GM21737 (cell line): Measurements from ENCODE around the gene RAF1.

Experiments
- ATAC-seq: cut with Tn5 transposase; IDR thresholded peaks from one replicate; pipeline ENCODE4 v1.9.1; 2021; ENCODE audit warnings: mild to moderate bottlenecking, moderate library complexity; ENCODE audit not compliant: unreplicated experiment

RAF1 gene

DNA sequence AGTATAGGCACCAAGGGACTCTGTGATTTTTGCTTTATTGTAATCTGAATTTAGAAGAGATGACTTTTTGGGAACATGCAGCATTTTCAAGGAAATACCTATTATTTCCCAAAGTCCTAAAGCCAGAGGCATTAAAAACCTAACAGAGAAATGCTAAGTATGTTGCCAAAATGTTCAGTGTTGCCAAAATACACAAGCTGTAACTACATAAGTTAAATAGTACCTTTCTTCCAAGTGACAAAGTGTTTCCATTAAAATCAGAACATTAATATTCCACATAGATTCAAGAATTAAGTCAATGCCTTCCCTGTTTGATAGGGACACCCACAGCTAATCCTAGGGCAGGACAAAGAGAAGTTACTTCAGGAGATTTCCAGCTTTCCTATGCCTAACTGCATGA lies 65.0 kb downstream of the RAF1 start:
- ATAC-seq = no peak

DNA sequence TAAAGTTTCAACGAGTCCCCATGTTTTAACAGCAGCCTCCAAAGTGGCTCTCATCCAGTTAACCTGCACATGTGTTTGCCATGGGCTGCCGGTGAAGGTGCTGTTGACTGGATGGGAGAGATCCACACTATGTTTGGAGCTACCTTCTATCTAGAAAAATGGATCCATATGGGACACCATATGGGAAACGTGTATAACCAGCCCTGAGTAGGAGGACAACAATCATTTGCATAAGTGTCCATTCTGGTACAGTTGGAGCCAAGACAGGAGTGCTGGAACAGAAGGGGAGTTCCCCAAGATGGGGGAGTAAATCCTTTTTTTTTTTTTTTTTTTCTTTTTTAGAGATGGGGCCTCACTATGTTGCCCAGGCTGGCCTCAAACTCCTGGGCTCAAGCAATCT lies 70.4 kb downstream of the RAF1 start:
- ATAC-seq = no peak

DNA sequence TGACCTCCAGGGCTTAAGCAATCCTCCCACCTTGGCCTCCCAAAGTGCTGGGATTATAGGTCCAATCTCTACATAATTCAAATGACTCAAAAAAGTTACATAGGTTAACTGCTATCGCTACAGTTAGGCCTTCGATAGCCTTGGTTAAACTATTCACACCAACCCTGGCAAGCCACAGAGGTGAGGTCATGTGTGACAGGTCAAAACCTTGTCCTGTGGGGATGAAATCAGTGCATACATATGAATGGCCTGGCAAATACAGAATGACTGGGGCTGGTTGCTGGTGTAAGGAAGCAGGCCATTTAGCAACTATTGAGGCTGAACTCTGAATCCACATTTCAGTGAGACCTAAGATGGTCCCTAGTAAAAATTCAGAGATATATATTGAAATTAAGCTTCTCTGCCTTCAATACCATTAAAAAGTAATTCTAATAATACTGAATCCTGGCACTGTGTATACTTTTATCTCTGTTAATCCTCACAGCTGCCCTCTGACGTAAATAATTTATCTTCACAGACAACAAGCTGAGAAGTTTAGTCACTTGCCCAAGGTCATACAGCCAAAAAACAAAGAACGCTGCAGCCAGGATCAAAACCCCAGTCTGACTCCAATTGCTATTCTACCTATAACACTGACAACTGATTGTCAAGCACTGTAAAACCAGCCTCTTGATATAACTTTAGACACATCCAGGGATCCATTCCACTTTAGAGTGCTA lies 71.8 kb downstream of the RAF1 start:
- ATAC-seq = no peak

DNA sequence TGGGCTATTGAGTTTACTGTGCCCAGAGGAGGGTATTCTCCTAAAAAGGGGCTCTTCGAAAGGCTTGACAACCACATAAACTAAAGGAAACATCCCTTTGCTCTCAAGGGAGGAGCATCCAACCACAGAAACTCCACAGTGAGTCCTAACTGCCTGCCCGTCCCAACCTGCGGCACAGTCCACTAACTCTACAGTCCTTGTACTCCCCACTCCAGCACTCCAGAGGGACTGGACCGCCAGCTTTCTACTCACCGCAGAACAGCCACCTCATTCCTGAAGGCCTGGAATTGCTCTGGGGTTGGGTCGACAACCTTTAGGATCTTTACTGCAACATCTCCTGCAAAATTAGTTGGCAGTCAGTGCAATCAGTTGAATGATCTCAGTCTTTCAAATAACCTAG lies 72.5 kb downstream of the RAF1 start:
- no peak for ATAC-seq

DNA sequence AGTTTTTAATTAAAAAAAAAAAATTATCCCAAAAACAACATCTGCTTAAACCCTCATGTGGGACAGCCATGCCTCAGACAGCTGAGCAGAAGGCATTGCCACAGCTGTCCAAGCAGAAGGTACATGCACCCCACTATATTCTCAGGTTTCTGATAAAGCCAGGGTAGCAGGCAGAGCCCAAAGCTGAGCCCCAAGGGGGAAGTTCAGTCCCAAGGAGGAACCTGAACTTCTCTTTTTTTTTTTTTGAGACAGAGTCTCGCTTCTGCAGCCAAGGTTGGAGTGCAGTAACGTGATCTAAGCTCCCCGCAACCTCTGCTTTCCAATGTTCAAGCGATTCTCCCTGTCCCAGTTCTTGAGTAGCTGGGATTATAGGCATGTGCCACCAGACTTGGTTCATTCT lies 73.8 kb downstream of the RAF1 start:
- ATAC-seq = no peak

DNA sequence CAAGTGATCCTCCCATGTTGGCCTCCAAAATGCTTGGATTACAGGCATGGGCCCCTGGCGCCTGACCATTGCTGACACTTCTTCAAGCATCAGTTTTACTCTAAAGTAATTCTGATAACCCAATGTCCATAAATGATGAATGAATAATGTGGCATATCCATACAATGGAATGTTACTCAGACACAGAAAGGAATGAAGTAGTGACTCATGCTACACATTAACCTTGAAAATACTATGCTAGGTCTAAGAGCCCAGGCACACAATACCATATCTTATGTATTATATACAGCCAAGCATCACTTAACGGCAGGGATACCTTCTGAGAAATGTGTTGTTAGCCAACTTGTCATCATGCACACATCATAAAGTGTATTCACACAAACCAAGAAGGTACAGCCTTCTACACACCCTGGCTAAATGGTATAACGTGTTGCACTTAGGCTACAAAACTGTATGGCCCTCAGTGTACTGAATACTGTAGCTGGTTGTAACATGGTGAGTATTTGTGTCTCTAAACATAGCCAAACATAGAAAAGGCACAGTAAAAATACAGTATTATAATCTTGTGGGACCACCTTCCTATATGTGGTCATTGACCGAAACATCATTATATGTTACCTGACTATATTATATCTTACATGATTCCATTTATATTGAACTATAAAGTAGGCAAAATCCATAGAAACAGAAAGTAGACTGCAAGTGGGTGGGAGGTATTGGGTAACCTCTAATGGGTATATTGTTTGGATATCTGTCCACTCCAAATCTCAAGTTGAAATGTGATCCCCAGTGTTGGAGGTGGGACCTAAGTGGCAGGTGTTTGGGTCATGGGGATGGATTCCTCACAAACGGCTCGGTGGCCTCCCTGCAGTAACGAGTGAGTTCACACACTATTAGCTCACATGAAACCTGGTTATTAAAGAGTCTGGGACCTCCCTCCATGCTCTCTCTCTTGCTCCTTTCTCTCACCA lies 75.6 kb downstream of the RAF1 start:
- no peak for ATAC-seq

DNA sequence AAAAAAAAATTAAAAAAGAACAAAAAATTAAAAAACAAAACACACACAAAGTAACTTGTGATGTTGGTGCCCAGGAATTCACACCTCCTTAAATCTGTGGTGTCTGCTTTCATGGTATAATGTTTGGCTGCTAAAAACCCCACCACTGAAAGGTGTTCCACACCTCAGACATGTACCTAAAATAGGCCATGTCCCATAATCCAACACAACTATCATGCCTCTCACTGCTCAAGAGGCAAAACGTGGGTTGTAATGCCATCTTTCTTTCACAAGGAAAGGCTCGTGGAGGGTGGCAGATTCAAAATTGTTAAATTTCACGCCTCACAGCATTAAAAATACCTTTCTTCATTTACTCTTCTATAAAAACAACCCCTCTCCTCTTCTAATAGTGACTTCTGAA lies 77.5 kb downstream of the RAF1 start:
- no peak for ATAC-seq

DNA sequence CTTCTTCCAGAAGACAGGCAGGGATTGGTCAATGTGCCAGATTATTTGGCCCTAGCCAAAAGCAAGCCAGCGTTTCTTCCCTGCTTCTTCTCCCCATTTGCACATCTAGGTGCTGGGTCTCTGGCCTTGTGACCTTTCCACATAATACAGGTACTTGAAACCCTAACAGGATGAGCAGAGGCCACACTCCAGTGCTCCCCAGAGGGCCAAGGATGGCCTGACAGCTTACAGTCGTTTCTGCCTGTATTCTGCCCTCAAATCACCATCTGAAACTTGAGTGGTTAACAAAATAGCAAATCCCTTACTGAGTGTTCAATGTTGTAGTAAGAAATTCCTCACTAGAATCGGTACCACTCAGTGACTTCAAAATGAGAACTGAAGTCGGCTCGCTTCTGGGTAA lies 77.9 kb downstream of the RAF1 start:
- ATAC-seq = no peak

DNA sequence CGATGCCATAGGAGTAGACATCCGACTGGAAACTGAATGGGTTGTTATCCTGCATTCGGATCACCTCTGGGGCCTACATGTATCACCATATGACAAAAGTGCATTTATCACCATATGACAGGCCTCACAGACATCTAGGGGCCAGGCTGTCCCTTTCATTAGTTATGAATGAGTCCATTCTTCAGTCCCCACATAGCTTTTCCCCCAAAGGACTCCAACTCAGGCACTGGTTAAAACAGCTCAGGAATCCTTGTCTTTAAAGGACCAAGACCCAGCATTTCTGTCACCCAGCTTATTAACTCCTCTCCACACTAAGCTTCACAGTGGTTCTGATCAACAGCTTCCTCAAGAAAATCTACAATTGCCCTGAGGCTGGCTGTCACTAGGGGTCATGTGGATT lies 78.7 kb downstream of the RAF1 start:
- ATAC-seq = no peak

DNA sequence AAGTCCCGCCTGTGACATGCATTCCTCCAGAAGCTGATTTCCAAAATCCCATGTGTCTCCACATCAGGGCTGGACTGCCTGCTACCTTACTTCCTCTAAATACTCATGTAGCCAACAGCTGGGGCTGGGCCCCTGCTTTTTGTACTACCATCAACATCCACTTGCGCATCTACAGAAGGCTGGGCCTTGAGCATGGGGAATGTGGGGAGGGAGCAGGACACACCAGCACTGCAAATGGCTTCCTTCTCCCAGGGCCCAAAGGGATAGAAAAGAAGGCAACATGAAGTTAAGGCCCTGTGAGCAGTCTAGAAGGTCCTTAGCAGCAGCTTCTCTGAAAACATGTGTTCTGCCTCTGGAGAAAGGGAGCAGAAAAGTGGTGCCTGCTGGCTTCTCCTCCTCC lies 79.8 kb downstream of the RAF1 start:
- ATAC-seq = no peak

DNA sequence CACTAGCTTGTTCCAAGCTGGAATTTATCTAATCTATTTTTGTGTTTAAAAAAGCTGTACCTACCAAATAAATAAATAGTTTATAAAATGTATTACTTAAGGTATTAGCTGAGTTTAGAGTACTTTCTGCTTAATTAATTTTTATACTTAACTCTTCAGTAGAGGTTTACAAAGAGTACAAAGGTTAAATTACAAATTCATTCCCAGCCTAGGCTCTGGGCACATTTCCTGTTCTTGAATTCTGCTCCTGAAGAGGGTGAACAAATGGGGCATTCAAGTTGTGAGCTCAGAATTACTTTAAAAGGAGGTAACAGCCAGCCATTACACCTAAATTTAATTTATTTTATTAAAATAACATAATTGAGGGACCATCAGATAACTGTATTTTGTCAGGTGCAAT lies 80.6 kb downstream of the RAF1 start:
- ATAC-seq = no peak

DNA sequence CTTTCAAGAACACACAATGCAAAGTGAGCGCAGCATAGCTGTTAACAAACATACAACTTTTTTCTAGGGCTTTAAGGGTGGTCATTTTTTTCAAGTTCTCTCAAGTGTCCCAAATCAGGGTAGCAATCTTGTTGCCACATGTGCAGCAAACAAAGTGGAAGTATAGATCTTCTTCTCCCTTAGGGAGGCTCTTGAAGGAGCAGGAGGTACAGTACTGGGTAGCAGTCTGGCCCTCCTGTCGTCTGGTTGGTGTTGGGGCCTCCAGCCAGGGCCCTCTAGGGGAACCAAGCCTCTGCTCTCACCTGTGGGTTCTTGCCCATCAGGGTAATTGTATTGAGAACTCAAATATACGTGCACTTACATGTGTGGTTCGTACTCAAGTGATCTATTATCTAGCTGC lies 81.2 kb downstream of the RAF1 start:
- no peak for ATAC-seq

DNA sequence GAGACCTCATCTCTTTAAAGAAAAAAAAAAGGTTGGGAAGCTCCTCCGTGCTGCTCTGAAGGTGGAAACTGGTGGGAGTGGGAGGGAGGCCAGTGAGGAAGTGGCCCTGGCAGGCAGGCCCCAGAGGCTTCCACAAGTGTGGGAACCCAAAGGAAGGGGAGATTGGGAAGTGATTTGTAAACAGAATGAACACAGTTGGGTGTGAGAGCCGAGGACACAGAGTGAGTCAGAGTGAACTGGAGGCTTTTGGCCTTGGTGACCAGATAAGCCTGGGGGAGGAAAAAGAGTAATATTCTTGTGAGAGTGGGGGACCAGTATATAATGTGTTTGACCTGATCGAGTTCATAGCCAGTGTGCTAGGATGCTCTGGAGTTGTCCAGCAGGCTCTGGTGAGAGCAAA lies 84.0 kb downstream of the RAF1 start:
- ATAC-seq = no peak

DNA sequence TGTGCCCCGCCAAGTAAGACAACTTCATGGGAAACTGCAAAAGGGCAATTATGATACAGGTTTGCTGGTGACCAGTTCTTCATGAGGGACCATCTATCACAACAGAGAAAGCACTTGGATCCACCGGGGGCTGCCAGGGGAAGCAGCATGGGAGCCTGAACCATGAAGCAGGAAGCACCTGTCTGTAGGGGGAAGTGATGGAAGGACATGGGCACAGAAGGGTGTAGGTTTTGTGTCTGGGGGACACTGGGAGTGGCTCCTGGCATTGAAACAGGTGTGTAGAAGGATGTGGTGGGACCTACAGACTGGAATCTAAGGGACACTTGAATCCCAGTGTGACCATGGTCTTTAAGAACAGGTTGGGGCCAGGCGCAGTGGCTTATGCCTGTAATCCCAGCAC lies 84.5 kb downstream of the RAF1 start:
- no peak for ATAC-seq

DNA sequence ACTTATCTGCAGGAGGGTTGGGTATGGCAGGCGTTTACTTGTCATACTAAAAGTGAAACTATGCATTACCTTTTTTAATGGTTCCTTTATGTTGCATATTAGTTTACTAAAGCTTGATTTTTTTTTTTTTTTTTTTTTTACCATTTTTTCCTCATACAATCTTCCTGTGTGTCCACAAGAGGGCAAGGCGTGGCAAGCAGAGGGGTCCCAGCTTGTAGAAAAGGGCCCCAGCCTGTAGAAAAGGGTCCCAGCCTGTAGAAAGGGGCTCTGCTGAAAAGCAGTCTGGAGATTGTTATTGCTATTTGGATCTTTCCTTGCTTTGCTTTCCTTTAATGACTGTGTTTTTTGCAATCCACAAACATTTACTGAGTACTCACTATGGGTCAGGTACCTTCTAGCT lies 85.2 kb downstream of the RAF1 start:
- no peak for ATAC-seq

DNA sequence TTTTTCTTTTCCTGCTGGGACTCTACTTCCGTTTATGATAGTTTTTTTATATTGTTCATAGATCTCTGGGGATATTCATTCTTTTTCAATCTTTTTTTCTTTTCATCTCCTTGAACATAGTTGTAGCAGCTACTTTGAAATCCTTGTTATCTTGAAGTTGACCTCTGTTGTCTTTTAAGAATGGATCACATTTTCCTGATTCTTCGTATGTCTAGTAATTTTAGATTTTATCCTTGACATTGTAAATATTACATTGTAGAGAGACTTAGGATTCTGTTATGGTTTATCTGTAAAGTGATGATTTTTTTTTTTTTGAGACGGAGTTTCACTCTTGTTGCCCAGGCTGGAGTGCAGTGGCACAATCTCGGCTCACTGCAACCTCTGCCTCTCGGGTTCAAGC lies 86.5 kb downstream of the RAF1 start:
- no peak for ATAC-seq

DNA sequence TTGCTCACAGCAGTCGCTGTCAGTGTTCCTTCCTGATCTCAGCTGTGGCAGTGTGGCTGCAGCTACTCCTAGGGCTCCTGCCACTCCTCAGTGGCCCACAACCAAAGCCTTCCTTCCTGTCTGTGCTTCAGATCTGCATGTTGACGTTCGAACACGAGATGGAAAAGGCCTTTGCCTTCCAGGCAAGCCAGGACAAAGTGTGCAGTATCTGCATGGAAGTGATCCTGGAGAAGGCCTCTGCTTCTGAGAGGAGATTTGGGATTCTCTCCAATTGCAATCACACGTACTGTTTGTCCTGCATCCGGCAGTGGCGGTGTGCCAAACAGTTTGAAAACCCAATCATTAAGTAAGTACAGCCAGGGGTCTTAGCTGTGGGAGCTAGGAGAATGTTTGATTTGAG lies 89.3 kb downstream of the RAF1 start:
- no peak for ATAC-seq

DNA sequence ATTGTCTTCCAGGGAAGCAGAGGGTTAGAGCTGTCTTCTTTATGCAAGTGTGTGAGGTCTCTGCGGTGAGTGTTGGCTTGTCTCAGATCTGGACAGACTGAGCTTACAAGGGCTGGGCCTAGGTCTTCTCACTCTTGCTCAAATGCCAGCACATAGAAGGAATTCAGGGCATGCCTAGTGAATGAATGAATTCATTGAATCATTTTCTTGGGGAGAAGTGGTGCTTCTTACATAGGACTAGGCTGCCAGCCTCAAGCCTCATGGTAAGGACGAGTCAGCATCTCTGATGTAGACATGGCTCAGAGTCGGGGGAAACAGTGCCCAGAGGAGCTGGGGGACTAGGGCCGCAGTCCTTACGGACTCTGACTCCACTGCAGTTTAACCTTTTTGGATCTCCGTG lies 89.8 kb downstream of the RAF1 start:
- ATAC-seq = no peak

DNA sequence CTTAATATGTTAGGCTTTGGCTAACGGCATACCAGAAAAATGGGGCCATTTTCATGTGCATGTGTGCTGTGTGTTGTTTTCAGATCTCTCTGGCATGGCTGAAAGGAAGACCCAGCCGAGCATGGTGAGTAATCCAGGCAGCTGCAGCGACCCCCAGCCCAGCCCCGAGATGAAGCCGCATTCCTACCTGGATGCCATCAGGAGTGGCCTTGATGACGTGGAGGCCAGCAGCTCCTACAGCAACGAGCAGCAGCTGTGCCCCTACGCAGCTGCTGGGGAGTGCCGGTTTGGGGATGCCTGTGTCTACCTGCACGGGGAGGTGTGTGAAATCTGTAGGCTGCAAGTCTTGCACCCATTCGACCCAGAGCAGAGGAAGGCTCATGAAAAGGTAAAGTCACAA lies 91.9 kb downstream of the RAF1 start:
- no peak for ATAC-seq

DNA sequence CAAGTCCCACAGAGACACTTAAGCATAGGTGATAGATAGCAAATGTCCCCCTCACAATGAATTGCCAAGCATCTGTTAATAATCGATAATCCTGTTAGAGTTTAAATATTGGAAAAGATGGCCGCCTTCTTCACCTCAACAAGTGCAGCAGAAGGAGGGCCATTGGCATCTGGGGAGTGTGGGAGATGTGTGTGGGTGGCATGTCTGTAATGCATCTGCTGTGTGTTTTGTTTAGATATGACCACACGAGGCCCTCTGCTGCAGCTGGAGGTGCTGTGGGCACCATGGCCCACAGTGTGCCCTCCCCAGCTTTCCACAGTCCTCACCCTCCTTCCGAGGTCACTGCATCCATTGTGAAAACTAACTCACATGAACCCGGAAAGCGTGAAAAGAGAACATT lies 94.1 kb downstream of the RAF1 start:
- ATAC-seq = no peak

DNA sequence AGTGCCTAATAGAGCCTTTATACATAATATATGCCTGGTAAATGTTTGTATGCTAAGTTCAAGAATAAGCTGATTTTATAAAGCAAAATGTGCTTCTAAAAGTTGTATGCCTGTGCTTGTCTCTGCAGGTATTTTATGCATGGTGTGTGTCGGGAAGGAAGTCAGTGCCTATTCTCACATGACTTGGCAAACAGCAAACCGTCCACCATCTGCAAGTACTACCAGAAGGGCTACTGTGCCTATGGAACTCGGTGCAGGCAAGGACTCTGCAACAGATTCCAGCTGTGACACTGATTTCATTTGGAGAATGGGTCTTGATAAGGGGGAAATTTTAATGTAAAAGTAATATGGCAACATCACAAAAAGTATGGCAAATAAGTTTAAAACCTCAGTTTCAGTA lies 95.2 kb downstream of the RAF1 start:
- ATAC-seq = no peak

DNA sequence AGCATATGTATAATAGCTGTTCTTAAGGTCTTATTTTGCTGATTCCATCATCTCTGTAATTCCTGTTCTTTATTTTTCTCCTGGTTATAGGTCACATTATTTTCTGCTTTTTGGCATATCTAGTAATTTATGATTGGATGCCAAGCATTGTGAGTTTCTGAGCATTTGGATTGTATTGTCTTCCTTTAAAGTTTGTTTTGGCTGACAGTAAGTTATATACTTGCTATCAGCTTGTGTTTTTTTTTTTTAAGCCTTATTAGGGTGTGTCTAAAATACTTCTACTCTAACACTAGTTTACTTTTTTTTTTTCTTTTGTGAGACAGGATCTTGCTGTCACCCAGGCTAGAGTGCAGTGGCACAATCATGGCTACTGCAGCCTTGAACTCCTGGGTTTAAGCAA lies 96.9 kb downstream of the RAF1 start:
- ATAC-seq = no peak
